ENCODE data around the gene ZNF436. TPM values are rescaled to one million over a fixed set of nuclear protein-coding genes. Genes with fewer than 3 reads are reported as not detected.

Gene ZNF436
- total RNA-seq, 1 experiment from 2014 or later: 14.0 TPM

DNA sequence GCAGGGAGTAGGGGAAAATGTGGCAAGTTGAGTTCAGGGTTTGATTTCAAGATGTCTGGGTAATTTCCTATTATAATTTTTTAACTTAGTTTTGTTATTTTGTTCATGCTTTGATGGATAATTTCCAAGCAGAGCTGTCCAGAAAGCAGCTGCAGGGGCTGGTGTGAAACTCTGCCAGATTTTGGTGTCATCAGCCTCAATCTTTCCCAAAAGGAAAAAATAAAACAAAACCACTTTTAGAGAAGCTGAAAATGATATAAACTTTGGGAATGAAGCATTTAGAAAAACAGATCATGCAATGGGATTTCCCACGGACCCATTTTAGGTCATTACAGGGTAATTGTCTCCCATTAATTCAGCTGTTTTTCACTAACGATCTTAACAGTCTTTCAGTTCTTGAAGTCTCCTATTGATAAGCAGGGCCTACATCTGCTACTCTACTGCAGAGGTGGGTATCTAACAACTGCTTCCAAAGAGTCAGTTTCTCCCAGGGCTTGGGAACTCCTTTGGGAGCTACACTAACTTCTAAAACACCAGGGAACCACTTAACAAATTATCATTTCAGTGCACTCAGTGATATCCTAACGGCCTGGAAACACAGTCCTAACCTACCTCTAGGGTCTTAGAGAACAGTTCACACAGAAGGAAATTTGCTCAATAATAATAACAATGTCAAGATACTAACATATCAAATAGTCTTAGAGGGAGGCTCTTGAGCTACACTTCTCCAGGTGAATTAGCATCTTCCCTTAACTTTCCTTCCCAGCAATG is 12.3 kb downstream of the ZNF436 start:
- H2AFZ ChIP-seq: no peak overlapping the region
- BruUV-seq (replicated peaks): no TSS peak
- ChIA-PET POLR2A (ENCODE audit: unreplicated experiment) (no interaction called here), CTCF (no interaction called here)
- no peaks in the 10 kb centered on the region for H3K4me1 ChIP-seq (replicated peaks; ENCODE audit: insufficient read depth)
- DNase-seq: no peak
- H3F3A ChIP-seq (ENCODE audit: insufficient read depth, low read depth): no peaks in the 10 kb centered on the region
- no peak overlapping the region for H3K4me2 ChIP-seq
- intact Hi-C loops (cut with micrococcal nuclease; ENCODE audit: unreplicated experiment): no loop called here
- H3K9me3 ChIP-seq (ENCODE audit: insufficient read depth, low read depth): peaks cover 29% of the 10 kb centered on the region
- no peak for TF ChIP-seq EZH2 (IDR thresholded peaks at IDR 0.05; ENCODE audit: low read depth)
- TF ChIP-seq, protein P1, sequence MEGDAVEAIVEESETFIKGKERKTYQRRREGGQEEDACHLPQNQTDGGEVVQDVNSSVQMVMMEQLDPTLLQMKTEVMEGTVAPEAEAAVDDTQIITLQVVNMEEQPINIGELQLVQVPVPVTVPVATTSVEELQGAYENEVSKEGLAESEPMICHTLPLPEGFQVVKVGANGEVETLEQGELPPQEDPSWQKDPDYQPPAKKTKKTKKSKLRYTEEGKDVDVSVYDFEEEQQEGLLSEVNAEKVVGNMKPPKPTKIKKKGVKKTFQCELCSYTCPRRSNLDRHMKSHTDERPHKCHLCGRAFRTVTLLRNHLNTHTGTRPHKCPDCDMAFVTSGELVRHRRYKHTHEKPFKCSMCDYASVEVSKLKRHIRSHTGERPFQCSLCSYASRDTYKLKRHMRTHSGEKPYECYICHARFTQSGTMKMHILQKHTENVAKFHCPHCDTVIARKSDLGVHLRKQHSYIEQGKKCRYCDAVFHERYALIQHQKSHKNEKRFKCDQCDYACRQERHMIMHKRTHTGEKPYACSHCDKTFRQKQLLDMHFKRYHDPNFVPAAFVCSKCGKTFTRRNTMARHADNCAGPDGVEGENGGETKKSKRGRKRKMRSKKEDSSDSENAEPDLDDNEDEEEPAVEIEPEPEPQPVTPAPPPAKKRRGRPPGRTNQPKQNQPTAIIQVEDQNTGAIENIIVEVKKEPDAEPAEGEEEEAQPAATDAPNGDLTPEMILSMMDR (conservative IDR thresholded peaks at IDR 0.05): no peak
- H4K20me1 ChIP-seq (ENCODE audit: insufficient read depth): no peaks in the 10 kb centered on the region
- no peaks in the 10 kb centered on the region for H3K9me2 ChIP-seq (ENCODE audit: insufficient read depth)
- no peaks in the 10 kb centered on the region for H3K27me3 ChIP-seq (ENCODE audit: insufficient read depth, low read depth)
- no peak overlapping the region for H3K27ac ChIP-seq
- no peak overlapping the region for H3K4me3 ChIP-seq
- H3K79me2 ChIP-seq (ENCODE audit: low read depth): no peaks in the 10 kb centered on the region; the same call in 1 of the 2 replicates
- peaks cover 13% of the 10 kb centered on the region for H3K36me3 ChIP-seq (ENCODE audit: low read depth)

DNA sequence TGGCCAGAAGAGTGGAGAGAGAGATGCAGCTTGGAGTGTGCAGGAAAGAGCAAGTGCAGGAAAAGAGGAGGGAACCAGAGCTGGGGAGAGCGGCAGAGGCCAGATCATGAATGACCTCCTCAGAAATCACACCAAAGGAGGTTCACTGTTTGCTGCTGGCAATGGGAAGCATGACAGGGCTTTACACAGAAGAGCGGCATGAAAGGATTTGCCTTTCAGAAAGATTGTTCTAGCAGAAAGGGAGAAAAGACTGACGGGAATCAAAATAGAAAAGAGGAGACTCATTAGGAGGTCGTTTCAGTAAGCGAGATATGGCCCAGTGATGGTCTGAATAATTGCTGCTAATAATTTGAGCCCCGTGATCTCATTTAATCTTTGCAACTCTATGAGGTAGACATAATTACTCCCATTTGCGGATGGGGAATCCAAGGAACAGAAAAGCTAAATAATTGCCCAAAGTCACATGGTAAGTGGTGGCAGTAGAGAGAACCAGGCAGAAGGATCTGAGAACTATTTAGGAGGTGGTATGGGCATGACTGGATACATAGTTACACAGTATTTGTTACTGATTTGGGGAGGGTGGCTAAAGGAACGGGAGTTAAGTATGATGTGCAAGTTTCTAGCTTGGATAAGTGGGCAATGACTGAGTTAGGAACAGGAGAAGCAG is 13.0 kb downstream of the ZNF436 start:
- Histone ChIP-seq H3K36me3 (ENCODE audit: low read depth) (peaks cover 6% of the 10 kb centered on the region), H3K27ac (no peak overlapping the region), H3K4me1 (replicated peaks; ENCODE audit: insufficient read depth) (no peaks in the 10 kb centered on the region), H2AFZ (no peak overlapping the region), H3F3A (ENCODE audit: insufficient read depth, low read depth) (no peaks in the 10 kb centered on the region), H3K9me3 (ENCODE audit: insufficient read depth, low read depth) (peaks cover 22% of the 10 kb centered on the region), H3K4me2 (no peak overlapping the region), H3K79me2 (ENCODE audit: low read depth) (no peaks in the 10 kb centered on the region; the same call in 1 of the 2 replicates), H4K20me1 (ENCODE audit: insufficient read depth) (no peaks in the 10 kb centered on the region), H3K4me3 (no peak overlapping the region), H3K27me3 (ENCODE audit: insufficient read depth, low read depth) (no peaks in the 10 kb centered on the region), H3K9me2 (ENCODE audit: insufficient read depth) (no peaks in the 10 kb centered on the region)
- DNase-seq: no peak
- TF ChIP-seq EZH2 (IDR thresholded peaks at IDR 0.05; ENCODE audit: low read depth): no peak
- TF ChIP-seq, protein P1 (conservative IDR thresholded peaks at IDR 0.05): no peak
- POLR2A ChIA-PET (ENCODE audit: unreplicated experiment): no interaction called here
- intact Hi-C loops (cut with micrococcal nuclease; ENCODE audit: unreplicated experiment): no loop called here
- BruUV-seq (replicated peaks): no TSS peak
- CTCF ChIA-PET: no interaction called here

- Histone ChIP-seq H3K4me1 (replicated peaks; ENCODE audit: insufficient read depth) (no peaks in the 10 kb centered on the region), H4K20me1 (ENCODE audit: insufficient read depth) (no peaks in the 10 kb centered on the region), H3K36me3 (ENCODE audit: low read depth) (no peaks in the 10 kb centered on the region), H3K9me3 (ENCODE audit: insufficient read depth, low read depth) (no peaks in the 10 kb centered on the region; the same call in 1 of the 2 replicates), H2AFZ (no peak overlapping the region), H3K79me2 (ENCODE audit: low read depth) (no peaks in the 10 kb centered on the region), H3K4me3 (no peak overlapping the region), H3F3A (ENCODE audit: insufficient read depth, low read depth) (no peaks in the 10 kb centered on the region), H3K4me2 (no peak overlapping the region), H3K27ac (no peak overlapping the region), H3K9me2 (ENCODE audit: insufficient read depth) (no peaks in the 10 kb centered on the region), H3K27me3 (ENCODE audit: insufficient read depth, low read depth) (no peaks in the 10 kb centered on the region)
- intact Hi-C loops (cut with micrococcal nuclease; ENCODE audit: unreplicated experiment): no loop called here
- ChIA-PET POLR2A (ENCODE audit: unreplicated experiment) (no interaction called here), CTCF (no interaction called here)
- BruUV-seq (replicated peaks): no TSS peak
- TF ChIP-seq EZH2 (IDR thresholded peaks at IDR 0.05; ENCODE audit: low read depth): no peak
- TF ChIP-seq, protein P1 (conservative IDR thresholded peaks at IDR 0.05): no peak
- DNase-seq: no peak
Observed at GRCh38 chr1:23354245-23354644, 15.4 kb downstream of the ZNF436 start.

Measured in PC-9 (cell line).